Neuronal stem cell (in vitro differentiated cells): ENCODE measurements around the gene ZBTB42.

ENCODE experiments used
- DNase-seq: peaks from one replicate; pipeline ENCODE4 v3.0.0-alpha.2; 2013; ENCODE audit warnings: low spot score
- H2AFZ ChIP-seq: one replicate; pipeline ENCODE4 v1.6.1; 2013; ENCODE audit warnings: mild to moderate bottlenecking, low read length, inconsistent platforms
- H2AK5ac ChIP-seq: 2 replicates; pipeline ENCODE4 v1.6.1; 2013; ENCODE audit warnings: low read depth, mild to moderate bottlenecking, inconsistent platforms, low read length, moderate library complexity, mixed read lengths
- H2BK120ac ChIP-seq: 2 replicates; pipeline ENCODE4 v1.6.1; 2013; ENCODE audit warnings: low read depth, mild to moderate bottlenecking, inconsistent platforms, low read length, moderate library complexity, mixed read lengths
- H2BK12ac ChIP-seq: one replicate; pipeline ENCODE4 v1.6.1; 2013; ENCODE audit warnings: low read length, inconsistent platforms
- H2BK15ac ChIP-seq: 2 replicates; pipeline ENCODE4 v1.6.1; 2013; ENCODE audit warnings: mild to moderate bottlenecking, low read length, inconsistent platforms, mixed read lengths
- H2BK5ac ChIP-seq: one replicate; pipeline ENCODE4 v1.6.1; 2013; ENCODE audit warnings: inconsistent platforms, mild to moderate bottlenecking, low read length, moderate library complexity
- H3K14ac ChIP-seq: one replicate; pipeline ENCODE4 v1.6.1; 2013; ENCODE audit warnings: low read length, inconsistent platforms
- H3K18ac ChIP-seq: 2 replicates; pipeline ENCODE4 v1.6.1; 2013; ENCODE audit warnings: low read length, inconsistent platforms
- H3K23ac ChIP-seq: 2 replicates; pipeline ENCODE4 v1.6.1; 2013; ENCODE audit warnings: low read depth, mild to moderate bottlenecking, mixed read lengths, low read length, inconsistent platforms; ENCODE audit not compliant: poor library complexity
- H3K27ac ChIP-seq: replicated peaks from 3 replicates; pipeline ENCODE4 v1.5.1; 2013; ENCODE audit warnings: low read length, inconsistent platforms
- H3K27me3 ChIP-seq, 3 experiments: 2 replicates each; pipeline ENCODE4 v1.6.1; 2013; ENCODE audit warnings: low read length in 3 of 3, mild to moderate bottlenecking in 2 of 3, inconsistent platforms in 1 of 3, low read depth in 1 of 3, mixed read lengths in 1 of 3, moderate library complexity in 1 of 3; ENCODE audit not compliant: control insufficient read depth in 3 of 3, insufficient read depth in 3 of 3
- H3K36me3 ChIP-seq, 2 donors: replicated peaks in 1 of 2; 2 replicates each; pipeline ENCODE4 v1.6.1; 2013; ENCODE audit warnings: low read length in 2 of 2; ENCODE audit not compliant: control insufficient read depth in 2 of 2, insufficient read depth in 2 of 2
- H3K4ac ChIP-seq: 2 replicates; pipeline ENCODE4 v1.6.1; 2013; ENCODE audit warnings: inconsistent platforms, mild to moderate bottlenecking, low read length, moderate library complexity
- H3K4me1 ChIP-seq, 2 donors: 1 replicate in 1 of 2; 2 replicates in 1 of 2; pipeline ENCODE4 v1.6.1; 2013; ENCODE audit warnings: low read length in 2 of 2, low read depth in 1 of 2; ENCODE audit not compliant: control insufficient read depth in 2 of 2, insufficient read depth in 1 of 2
- H3K4me2 ChIP-seq: one replicate; pipeline ENCODE4 v1.6.1; 2013; ENCODE audit warnings: mild to moderate bottlenecking, low read length, inconsistent platforms; ENCODE audit not compliant: insufficient read depth, poor library complexity, severe bottlenecking
- H3K4me3 ChIP-seq, 2 donors: 2 replicates each; pipeline ENCODE4 v1.5.1; 2013; ENCODE audit warnings: low read length in 2 of 2, mild to moderate bottlenecking in 2 of 2, inconsistent platforms in 1 of 2, moderate library complexity in 1 of 2
- H3K79me1 ChIP-seq: one replicate; pipeline ENCODE4 v1.6.1; 2013; ENCODE audit warnings: low read depth, mild to moderate bottlenecking, inconsistent platforms, low read length, moderate library complexity
- H3K9ac ChIP-seq: one replicate; pipeline ENCODE4 v1.6.1; 2013; ENCODE audit warnings: mild to moderate bottlenecking, low read depth, low read length, inconsistent platforms; ENCODE audit not compliant: poor library complexity
- H3K9me3 ChIP-seq, 2 donors: replicated peaks in 1 of 2; 2 replicates each; pipeline versions ENCODE3 to v1.6.1; 2013; ENCODE audit warnings: low read length in 2 of 2, mild to moderate bottlenecking in 2 of 2, inconsistent platforms in 1 of 2, low read depth in 1 of 2, mixed read lengths in 1 of 2, moderate library complexity in 1 of 2; ENCODE audit not compliant: control insufficient read depth in 2 of 2, insufficient read depth in 1 of 2
- H4K8ac ChIP-seq: one replicate; pipeline ENCODE4 v1.6.1; 2013; ENCODE audit warnings: low read depth, mild to moderate bottlenecking, inconsistent platforms, low read length, moderate library complexity
- H4K91ac ChIP-seq: one replicate; pipeline ENCODE4 v1.6.1; 2013; ENCODE audit warnings: low read length, low read depth, mild to moderate bottlenecking, inconsistent platforms; ENCODE audit not compliant: poor library complexity
- WGBS, 2 donors: extraction: QIAGEN DNeasy Blood & Tissue Kit; methylation state at CpG; one replicate each; pipeline ENCODE4 v1.1.7; 2013; ENCODE audit warnings: missing lambda C conversion rate in 2 of 2, mixed read lengths in 1 of 2; ENCODE audit not compliant: insufficient read length in 2 of 2, insufficient replicate concordance in 1 of 2; ENCODE audit errors: extremely low coverage in 2 of 2; 5-methylcytosine and 5-hydroxymethylcytosine counted together

Gene ZBTB42

DNA sequence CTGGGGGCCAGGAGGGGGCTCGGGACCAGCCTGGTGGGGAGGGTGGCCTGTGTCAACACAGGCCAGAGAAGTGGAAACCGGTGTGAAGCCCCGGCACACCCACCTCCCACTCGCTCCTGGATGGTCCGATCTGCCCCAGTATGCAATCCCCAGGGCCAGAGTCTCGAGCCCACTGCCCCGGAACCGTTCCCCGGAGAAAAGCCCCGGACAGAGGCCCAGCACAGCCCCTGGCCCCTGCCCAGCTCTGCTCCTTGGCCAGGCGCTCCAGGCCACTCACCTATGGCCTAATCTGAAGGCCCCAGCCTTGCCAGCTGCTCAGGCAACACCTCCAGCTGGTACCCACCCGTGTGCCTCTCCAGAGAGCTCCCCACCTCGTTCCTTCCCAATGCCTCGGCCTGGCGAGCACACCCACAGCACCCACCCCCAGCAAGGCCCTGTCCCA, 23.1 kb upstream of the ZBTB42 start:
- Histone ChIP-seq H2AFZ (peak overlapping the region; percentile 18), H3K27ac (no peak overlapping the region), H3K9ac (peak overlapping the region; percentile 60), H2BK5ac (peak overlapping the region; percentile 24), H3K4me1 (peaks cover 0 to 24% of the 10 kb centered on the region in 2 donors), H3K18ac (no peak overlapping the region), H4K91ac (no peak overlapping the region), H2AK5ac (no peak overlapping the region), H2BK15ac (no peak overlapping the region), H4K8ac (no peak overlapping the region), H3K36me3 (peaks cover 28 to 57% of the 10 kb centered on the region in 2 donors), H3K79me1 (peaks cover 15% of the 10 kb centered on the region), H3K23ac (peak overlapping the region; percentile 80), H3K14ac (no peak overlapping the region), H3K4me2 (no peak overlapping the region), H3K9me3 (peaks cover 0 to 2% of the 10 kb centered on the region in 2 donors), H3K4ac (no peak overlapping the region), H2BK120ac (no peak overlapping the region), H2BK12ac (no peak overlapping the region), H3K27me3 (no peaks in the 10 kb centered on the region), H3K4me3 (no peak overlapping the region)
- DNase-seq: no peak
- WGBS, 2 donors: no CpG with 5 or more reads among the region's 15 CpGs

DNA sequence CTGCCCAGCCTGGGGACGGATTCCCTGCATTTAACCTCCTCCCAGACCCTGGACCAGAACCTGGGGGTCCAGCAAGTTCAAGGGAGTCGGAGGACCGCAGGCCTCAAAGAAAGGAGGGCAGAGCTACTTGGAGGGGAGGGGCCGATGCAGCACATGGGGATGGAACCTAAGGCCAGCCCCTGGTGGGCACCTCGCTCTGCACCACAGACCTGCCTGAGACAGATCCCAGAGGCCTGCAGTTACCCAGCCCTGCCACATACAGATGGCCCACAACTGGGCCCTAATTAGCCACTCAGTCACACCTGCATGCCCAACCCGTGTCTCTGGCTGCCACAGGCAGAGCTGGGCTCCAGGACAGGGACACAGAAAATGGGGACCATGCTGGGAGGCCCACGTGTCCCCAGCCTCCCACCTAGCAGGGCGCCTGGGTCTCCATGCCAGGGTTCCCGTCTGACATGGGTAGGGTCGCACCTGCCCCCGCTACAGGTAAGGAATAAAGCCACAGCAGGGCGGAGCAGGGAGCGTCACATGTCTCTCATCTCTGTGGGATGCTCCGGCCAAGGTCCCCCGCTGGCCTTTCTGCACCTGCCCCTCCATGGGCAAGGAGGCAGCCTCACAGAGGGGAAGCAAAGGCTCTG, 22.1 kb upstream of the ZBTB42 start:
- H3K79me1 ChIP-seq: peaks cover 10% of the 10 kb centered on the region

DNA sequence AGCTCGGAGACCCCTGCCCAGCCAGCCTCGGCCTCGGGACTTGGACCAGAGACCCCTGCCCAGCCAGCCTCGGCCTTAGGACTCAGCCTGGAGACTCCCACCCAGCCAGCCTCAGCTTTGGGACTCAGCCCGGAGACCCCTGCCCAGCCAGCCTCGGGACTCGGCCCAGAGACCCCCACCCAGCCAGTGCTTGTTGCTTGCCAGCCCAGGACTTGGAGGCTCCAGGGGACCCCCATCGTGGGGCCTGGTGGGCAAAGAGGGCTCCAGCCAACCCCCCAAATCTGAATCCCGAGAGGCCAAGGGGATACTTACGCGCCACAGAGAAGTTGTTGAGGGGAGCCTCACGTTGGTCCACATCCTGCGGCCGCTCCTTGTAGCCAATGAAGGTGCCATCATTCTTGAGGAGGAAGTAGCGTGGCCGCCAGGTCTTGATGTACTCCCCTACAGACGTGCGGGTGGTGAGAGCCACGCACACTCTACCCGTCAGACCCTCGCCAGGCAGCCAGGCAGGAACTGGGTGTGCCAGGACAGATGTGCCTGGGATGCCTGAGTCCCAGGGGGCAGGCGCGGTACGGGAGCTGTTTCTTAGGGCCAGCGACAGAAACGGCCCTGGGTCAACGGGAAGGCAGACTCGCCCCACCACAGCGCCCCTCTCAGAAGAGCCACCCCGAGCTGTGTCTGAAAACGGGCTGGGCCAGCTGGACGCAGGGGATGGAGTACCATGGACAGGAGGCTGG, 21.0 kb upstream of the ZBTB42 start:
- H3K27me3 ChIP-seq: no peaks in the 10 kb centered on the region
- H3K4me2 ChIP-seq: no peak overlapping the region
- H3K23ac ChIP-seq: peak overlapping the region; percentile 65
- no peak overlapping the region for H3K4ac ChIP-seq
- peaks cover 22 to 49% of the 10 kb centered on the region in 2 donors for H3K36me3 ChIP-seq
- H3K14ac ChIP-seq: no peak overlapping the region
- no peak overlapping the region for H2BK5ac ChIP-seq
- H3K4me1 ChIP-seq: peaks cover 0 to 24% of the 10 kb centered on the region in 2 donors
- no peak for DNase-seq
- no CpG with 5 or more reads among the region's 32 CpGs for WGBS, 2 donors
- no peak overlapping the region for H4K91ac ChIP-seq
- peak overlapping the region; percentile 2 for H2BK12ac ChIP-seq
- H3K18ac ChIP-seq: no peak overlapping the region
- no peak overlapping the region for H2AFZ ChIP-seq
- no peak overlapping the region for H2BK15ac ChIP-seq
- no peak overlapping the region for H3K9ac ChIP-seq
- H3K27ac ChIP-seq: no peak overlapping the region
- H2BK120ac ChIP-seq: no peak overlapping the region
- H3K4me3 ChIP-seq: no peak overlapping the region
- peaks cover 0 to 2% of the 10 kb centered on the region in 2 donors for H3K9me3 ChIP-seq
- H4K8ac ChIP-seq: peak overlapping the region; percentile 82
- no peak overlapping the region for H2AK5ac ChIP-seq
- H3K79me1 ChIP-seq: peaks cover 16% of the 10 kb centered on the region

More for the DNA sequence above, 22.1 kb upstream of the ZBTB42 start:
- Histone ChIP-seq H2BK15ac (no peak overlapping the region), H3K4me2 (no peak overlapping the region), H4K8ac (no peak overlapping the region), H3K14ac (no peak overlapping the region), H2BK12ac (no peak overlapping the region), H2BK120ac (no peak overlapping the region), H2AFZ (no peak overlapping the region), H3K18ac (no peak overlapping the region), H2BK5ac (no peak overlapping the region), H3K23ac (peak overlapping the region; percentile 43), H3K4me3 (no peak overlapping the region), H2AK5ac (no peak overlapping the region), H3K4ac (no peak overlapping the region), H3K27me3 (no peaks in the 10 kb centered on the region), H3K9me3 (peaks cover 0 to 2% of the 10 kb centered on the region in 2 donors), H3K27ac (no peak overlapping the region), H3K36me3 (peaks cover 22 to 50% of the 10 kb centered on the region in 2 donors), H3K9ac (no peak overlapping the region), H4K91ac (no peak overlapping the region), H3K4me1 (peaks cover 0 to 24% of the 10 kb centered on the region in 2 donors)
- DNase-seq: no peak
- no CpG with 5 or more reads among the region's 15 CpGs for WGBS, 2 donors

DNA sequence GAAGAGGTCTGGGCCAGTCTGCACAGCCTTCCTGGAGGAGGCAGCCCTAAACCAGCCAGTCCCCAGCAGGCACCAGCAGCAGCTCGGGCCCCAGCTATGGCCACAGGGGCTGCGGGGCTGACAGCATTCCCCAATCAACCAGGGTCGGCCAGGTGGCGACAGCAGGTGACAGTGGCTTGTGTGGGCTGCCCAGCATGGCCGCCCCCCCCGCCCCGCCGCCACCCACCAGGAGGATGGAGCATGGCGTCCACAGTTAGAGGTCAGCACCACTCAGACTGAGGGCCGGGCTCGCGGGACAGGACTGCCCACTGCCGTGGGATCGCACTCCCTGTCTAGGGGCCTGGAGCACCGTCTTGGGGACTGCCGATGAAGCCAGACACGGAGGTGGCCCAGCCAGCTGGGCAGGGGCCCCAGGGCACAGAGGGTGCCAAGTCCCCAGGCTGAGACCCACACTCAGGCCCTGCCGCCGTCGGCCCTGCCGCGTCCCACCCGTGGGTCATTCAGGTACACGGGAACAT, 20.3 kb upstream of the ZBTB42 start:
- no CpG with 5 or more reads among the region's 24 CpGs for WGBS, 2 donors
- Histone ChIP-seq H4K91ac (no peak overlapping the region), H3K14ac (no peak overlapping the region), H2AFZ (no peak overlapping the region), H3K36me3 (peaks cover 16 to 43% of the 10 kb centered on the region in 2 donors), H3K18ac (no peak overlapping the region), H3K9me3 (peaks cover 0 to 2% of the 10 kb centered on the region in 2 donors), H3K27me3 (no peaks in the 10 kb centered on the region), H2BK15ac (no peak overlapping the region), H3K4me3 (no peak overlapping the region), H3K4me1 (peaks cover 0 to 24% of the 10 kb centered on the region in 2 donors), H3K23ac (peak overlapping the region; percentile 43), H2BK12ac (peak overlapping the region; percentile 2), H2BK5ac (no peak overlapping the region), H3K79me1 (peaks cover 16% of the 10 kb centered on the region), H2AK5ac (no peak overlapping the region), H3K4ac (no peak overlapping the region), H3K27ac (no peak overlapping the region), H2BK120ac (no peak overlapping the region), H4K8ac (no peak overlapping the region), H3K4me2 (no peak overlapping the region), H3K9ac (no peak overlapping the region)
- DNase-seq: no peak
